Measurements from ENCODE around the gene ANO7.

DNA sequence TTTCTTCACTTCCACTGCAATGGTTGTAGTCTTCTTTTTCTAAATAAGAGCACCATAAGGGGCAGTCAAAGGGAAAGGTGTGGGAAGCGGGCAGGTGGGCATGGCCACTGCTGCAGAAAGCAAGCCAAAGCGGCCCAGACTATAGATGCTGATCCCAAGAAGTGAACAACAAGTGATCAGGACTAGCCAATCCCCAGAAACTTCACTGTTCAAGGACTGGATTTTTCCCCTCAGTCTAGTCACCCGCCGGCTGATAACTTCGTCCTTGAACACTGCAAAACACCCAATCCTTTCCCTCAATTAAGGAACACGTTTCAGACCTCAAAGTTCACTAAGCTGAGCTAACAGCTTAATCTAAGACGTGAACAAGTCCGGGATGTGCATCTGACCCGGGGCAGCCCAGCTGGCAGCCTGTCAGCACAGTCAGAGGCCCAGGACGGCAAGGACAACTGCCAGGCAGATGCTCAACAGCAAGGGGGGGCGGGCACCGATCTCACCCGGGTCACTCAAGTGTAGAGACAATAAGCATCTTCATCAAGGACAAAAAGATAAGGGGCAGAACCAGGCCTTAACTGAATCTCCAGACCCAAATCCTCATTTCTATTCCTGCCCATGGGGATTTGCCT lies 67.2 kb downstream of the ANO7 start:
- TF ChIP-seq POLR2AphosphoS5 (IDR thresholded peaks at IDR 0.05; ENCODE audit: low read depth, low read length) (no peak), REST (IDR thresholded peaks at IDR 0.05; ENCODE audit: insufficient read depth in 1 of 2, low read depth in 2 of 2, low read length in 1 of 2) (no peak)
